Measurements from ENCODE around the gene CCDC116. TPM values are rescaled to one million over a fixed set of nuclear protein-coding genes. Genes with fewer than 3 reads are reported as not detected.

The CCDC116 gene
- total and polyA plus RNA-seq, 2 experiments from 2014 or later = 0.30 to 1.5 TPM

DNA sequence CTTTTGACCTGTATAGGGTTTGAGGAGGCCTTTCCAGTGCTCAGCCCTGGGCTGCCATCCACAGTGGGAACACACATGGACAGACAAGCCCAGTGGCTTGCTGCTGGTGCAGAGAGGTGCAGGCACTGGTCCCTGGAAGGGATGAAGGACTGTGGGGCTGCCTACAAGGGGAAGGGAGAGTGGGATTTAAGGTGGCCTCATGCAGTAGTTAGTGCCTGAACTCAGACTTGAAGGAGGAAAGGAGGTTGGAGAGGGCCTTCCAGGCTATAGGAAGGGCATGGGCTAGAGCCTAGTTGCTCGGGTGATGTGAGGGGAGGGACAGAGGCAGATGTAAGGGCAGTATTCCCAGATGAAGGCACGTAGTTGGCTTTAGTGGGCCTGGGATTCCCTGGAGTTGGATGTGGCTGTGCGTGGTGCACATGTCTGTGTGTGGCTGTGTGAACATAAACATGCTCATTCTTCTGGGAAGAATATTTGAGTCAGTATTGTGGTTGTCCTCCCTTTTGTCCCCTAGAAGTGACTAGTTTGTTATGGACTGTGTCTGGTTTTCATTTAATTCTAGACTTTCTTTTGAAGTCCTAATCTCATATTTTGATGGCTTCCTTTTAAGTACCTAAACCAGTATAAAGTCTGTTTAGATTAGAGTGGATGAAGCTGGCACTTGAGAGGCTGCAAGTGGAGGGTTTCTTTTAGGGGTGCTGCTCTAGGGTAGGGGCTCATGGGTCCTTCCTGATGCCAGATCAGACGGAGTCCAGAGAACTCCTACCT is 21.2 kb upstream of the CCDC116 start:
- H3K4me2 ChIP-seq = no peak overlapping the region
- H2AFZ ChIP-seq = no peak overlapping the region
- peaks cover 97% of the 10 kb centered on the region for H3K79me2 ChIP-seq
- no peaks in the 10 kb centered on the region for H3K9me3 ChIP-seq (ENCODE audit: low read depth)
- H3K9me2 ChIP-seq (replicated peaks; ENCODE audit: insufficient read depth) = no peaks in the 10 kb centered on the region
- H3K4me3 ChIP-seq = no peak overlapping the region
- no peak overlapping the region for H3K27ac ChIP-seq
- TF ChIP-seq EZH2phosphoT487 (IDR thresholded peaks at IDR 0.05; ENCODE audit: low read depth, severe bottlenecking, unreplicated experiment) (no peak), EZH2 (IDR thresholded peaks at IDR 0.05; ENCODE audit: borderline replicate concordance) (no peak), CTCF (IDR thresholded peaks at IDR 0.05; ENCODE audit: poor library complexity) (no peak)
- 78% methylated on average over 4 of the region's 4 CpGs for WGBS (ENCODE audit: low lambda C conversion rate, missing lambda C conversion rate)
- no peaks in the 10 kb centered on the region for H3K4me1 ChIP-seq (ENCODE audit: insufficient read depth)
- H3K27me3 ChIP-seq = no peaks in the 10 kb centered on the region
- H3K36me3 ChIP-seq (replicated peaks; ENCODE audit: insufficient read depth, low read depth) = no peaks in the 10 kb centered on the region
- peaks cover 92% of the 10 kb centered on the region for H4K20me1 ChIP-seq (ENCODE audit: insufficient read depth, poor library complexity, severe bottlenecking)
- no peak for DNase-seq (ENCODE audit: low spot score)

- H3K9me2 ChIP-seq (replicated peaks; ENCODE audit: insufficient read depth) = no peaks in the 10 kb centered on the region
- no peaks in the 10 kb centered on the region for H3K27me3 ChIP-seq
- no peak overlapping the region for H3K4me3 ChIP-seq
- no peak overlapping the region for H3K27ac ChIP-seq
- TF ChIP-seq CTCF (IDR thresholded peaks at IDR 0.05; ENCODE audit: poor library complexity) (no peak), EZH2 (IDR thresholded peaks at IDR 0.05; ENCODE audit: borderline replicate concordance) (no peak), EZH2phosphoT487 (IDR thresholded peaks at IDR 0.05; ENCODE audit: low read depth, severe bottlenecking, unreplicated experiment) (no peak)
- no peak overlapping the region for H3K4me2 ChIP-seq
- DNase-seq (ENCODE audit: low spot score) = no peak
- peaks cover 91% of the 10 kb centered on the region for H4K20me1 ChIP-seq (ENCODE audit: insufficient read depth, poor library complexity, severe bottlenecking)
- H2AFZ ChIP-seq = no peak overlapping the region
- no peaks in the 10 kb centered on the region for H3K36me3 ChIP-seq (replicated peaks; ENCODE audit: insufficient read depth, low read depth)
- no peaks in the 10 kb centered on the region for H3K9me3 ChIP-seq (ENCODE audit: low read depth)
- H3K79me2 ChIP-seq = peaks cover 96% of the 10 kb centered on the region
- H3K4me1 ChIP-seq (ENCODE audit: insufficient read depth) = no peaks in the 10 kb centered on the region
- 90% methylated on average over 7 of the region's 7 CpGs for WGBS (ENCODE audit: low lambda C conversion rate, missing lambda C conversion rate)
These were observed 19.7 kb upstream of the CCDC116 start for GRCh38 chr22:21612858-21613257.

DNA sequence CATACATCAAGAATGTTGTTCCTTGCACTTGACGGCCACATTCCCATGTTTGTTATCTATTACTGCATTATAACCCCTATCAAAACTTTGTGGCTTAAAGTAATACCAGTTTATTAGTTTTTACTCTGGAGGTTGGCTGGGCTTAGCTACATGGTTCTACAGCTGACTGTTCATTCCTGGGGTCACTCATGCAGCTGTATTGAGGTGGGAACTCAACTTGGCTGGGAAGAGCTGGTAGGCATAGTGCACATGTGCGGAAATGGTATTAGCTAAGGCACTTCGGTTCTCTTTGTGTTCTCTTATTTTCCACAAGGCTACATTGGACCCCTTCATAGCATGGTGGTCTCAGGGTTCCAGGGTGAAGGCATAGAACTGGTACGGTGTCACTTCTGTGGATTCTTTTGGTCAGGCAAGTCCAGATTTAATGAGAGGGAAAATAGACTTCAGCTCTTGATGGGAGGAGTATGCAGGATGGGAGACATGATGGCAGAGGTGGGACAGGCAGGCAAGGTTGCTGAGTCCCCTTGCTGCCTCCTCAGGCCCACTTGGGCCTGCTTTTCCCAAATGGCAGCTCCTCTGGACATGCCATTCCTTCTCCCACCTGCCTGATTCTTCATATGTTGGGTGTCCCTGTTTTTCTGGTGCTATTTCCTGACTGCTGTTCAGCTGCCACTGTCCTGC is 18.9 kb upstream of the CCDC116 start:
- no peaks in the 10 kb centered on the region for H3K27me3 ChIP-seq
- no peaks in the 10 kb centered on the region for H3K9me2 ChIP-seq (replicated peaks; ENCODE audit: insufficient read depth)
- no peak for DNase-seq (ENCODE audit: low spot score)
- H3K4me1 ChIP-seq (ENCODE audit: insufficient read depth) = no peaks in the 10 kb centered on the region
- peaks cover 96% of the 10 kb centered on the region for H3K79me2 ChIP-seq
- no peaks in the 10 kb centered on the region for H3K36me3 ChIP-seq (replicated peaks; ENCODE audit: insufficient read depth, low read depth)
- H3K9me3 ChIP-seq (ENCODE audit: low read depth) = no peaks in the 10 kb centered on the region
- no peak overlapping the region for H3K4me3 ChIP-seq
- no peak overlapping the region for H2AFZ ChIP-seq
- 94% methylated on average over 4 of the region's 4 CpGs for WGBS (ENCODE audit: low lambda C conversion rate, missing lambda C conversion rate)
- no peak overlapping the region for H3K27ac ChIP-seq
- H4K20me1 ChIP-seq (ENCODE audit: insufficient read depth, poor library complexity, severe bottlenecking) = peaks cover 92% of the 10 kb centered on the region
- TF ChIP-seq EZH2phosphoT487 (IDR thresholded peaks at IDR 0.05; ENCODE audit: low read depth, severe bottlenecking, unreplicated experiment) = no peak
- TF ChIP-seq CTCF (IDR thresholded peaks at IDR 0.05; ENCODE audit: poor library complexity) = no peak
- no peak for TF ChIP-seq EZH2 (IDR thresholded peaks at IDR 0.05; ENCODE audit: borderline replicate concordance)
- H3K4me2 ChIP-seq = no peak overlapping the region

Data from hepatocyte (in vitro differentiated cells).